HUDEP-2 (cell line): Measurements from ENCODE around the gene ATP10A.
A peak's percentile ranks its signal among the peaks of the same experiment; 100 is the strongest.

Source experiments
- DNase-seq, 76 experiments: peaks; one replicate each; lab custom pipeline; 2025; ENCODE audit not compliant: unreplicated experiment in 76 of 76; lab: John Stamatoyannopoulos, UW

The ATP10A gene

GRCh38 chr15:25687276-25687675 is 175.9 kb downstream of the ATP10A start:
- no peak for DNase-seq

- DNase-seq: no peak
Measured at GRCh38 chr15:25686780-25687179, 176.3 kb downstream of the ATP10A start.

- no peak for DNase-seq
Measured at GRCh38 chr15:25684521-25685431, 178.4 kb downstream of the ATP10A start.

GRCh38 chr15:25683911-25684310 is 179.2 kb downstream of the ATP10A start:
- DNase-seq: peak in 1 of 76 experiments; percentile 1

GRCh38 chr15:25683415-25683814 is 179.7 kb downstream of the ATP10A start:
- no peak for DNase-seq

GRCh38 chr15:25682340-25682739 is 180.8 kb downstream of the ATP10A start:
- DNase-seq: no peak

GRCh38 chr15:25680686-25681025 is 182.5 kb downstream of the ATP10A start:
- DNase-seq: no peak

- DNase-seq: no peak
Measured at GRCh38 chr15:25679964-25680685, 183.0 kb downstream of the ATP10A start.

- DNase-seq: no peak
Measured at GRCh38 chr15:25679492-25679891, 183.6 kb downstream of the ATP10A start.

- DNase-seq: no peak
Measured at GRCh38 chr15:25678500-25678855, 184.6 kb downstream of the ATP10A start.

GRCh38 chr15:25677719-25678499 is 185.2 kb downstream of the ATP10A start:
- no peak for DNase-seq

GRCh38 chr15:25676070-25676469 is 187.1 kb downstream of the ATP10A start:
- no peak for DNase-seq

- DNase-seq: no peak
Measured at GRCh38 chr15:25675396-25675795, 187.7 kb downstream of the ATP10A start.

GRCh38 chr15:25674913-25675312 is 188.2 kb downstream of the ATP10A start:
- DNase-seq: no peak

GRCh38 chr15:25673972-25674371 is 189.2 kb downstream of the ATP10A start:
- DNase-seq: no peak

- DNase-seq: no peak
Measured at GRCh38 chr15:25673351-25673750, 189.8 kb downstream of the ATP10A start.

- no peak for DNase-seq
Measured at GRCh38 chr15:25671132-25671531, 192.0 kb downstream of the ATP10A start.

GRCh38 chr15:25670621-25671020 is 192.5 kb downstream of the ATP10A start:
- DNase-seq: no peak

GRCh38 chr15:25670025-25670554 is 193.0 kb downstream of the ATP10A start:
- no peak for DNase-seq

- DNase-seq: no peak
Measured at GRCh38 chr15:25668901-25669300, 194.2 kb downstream of the ATP10A start.

GRCh38 chr15:25668236-25668795 is 194.8 kb downstream of the ATP10A start:
- no peak for DNase-seq
